Liver (tissue), 9 donors: ENCODE results near the gene CDH13. TPM values are rescaled to one million over a fixed set of nuclear protein-coding genes. Genes with fewer than 3 reads are reported as not detected.

Experiments
- DNase-seq: peaks from one replicate; pipeline ENCODE4 v3.0.0-alpha.2; 2017; ENCODE audit warnings: low spot score
- H3K27ac ChIP-seq, 2 donors: one replicate each; pipeline ENCODE4 v1.7.0; 2013; ENCODE audit warnings: inconsistent platforms in 2 of 2, low read length in 2 of 2, control low read depth in 1 of 2, low read depth in 1 of 2, mild to moderate bottlenecking in 1 of 2
- H3K27me3 ChIP-seq, 4 donors: one replicate each; pipeline versions ENCODE4 v1.6.1 to v1.7.0; 2013; ENCODE audit warnings: low read length in 3 of 4, inconsistent platforms in 1 of 4, mild to moderate bottlenecking in 1 of 4, moderate library complexity in 1 of 4; ENCODE audit not compliant: control insufficient read depth in 4 of 4, insufficient read depth in 4 of 4
- H3K36me3 ChIP-seq, 4 donors: one replicate each; pipeline versions ENCODE4 v1.6.1 to v1.7.0; 2013; ENCODE audit warnings: low read length in 3 of 4, mild to moderate bottlenecking in 3 of 4, low read depth in 1 of 4, moderate library complexity in 1 of 4; ENCODE audit not compliant: control insufficient read depth in 4 of 4, insufficient read depth in 3 of 4
- H3K4me1 ChIP-seq, 4 donors: one replicate each; pipeline versions ENCODE4 v1.6.1 to v1.7.0; 2013; ENCODE audit warnings: low read length in 3 of 4, mild to moderate bottlenecking in 3 of 4, moderate library complexity in 1 of 4; ENCODE audit not compliant: control insufficient read depth in 4 of 4, insufficient read depth in 4 of 4
- H3K4me3 ChIP-seq, 3 donors: one replicate each; pipeline versions ENCODE4 v1.6.1 to v1.7.0; 2013; ENCODE audit warnings: low read length in 3 of 3, control low read depth in 1 of 3, low read depth in 1 of 3, mild to moderate bottlenecking in 1 of 3
- H3K9ac ChIP-seq, 2 donors: one replicate each; pipeline ENCODE4 v1.7.0; 2013; ENCODE audit warnings: low read length in 2 of 2, mild to moderate bottlenecking in 2 of 2, moderate library complexity in 2 of 2, control low read depth in 1 of 2, low read depth in 1 of 2
- H3K9me3 ChIP-seq, 4 donors: one replicate each; pipeline versions ENCODE4 v1.6.1 to v1.7.0; 2013; ENCODE audit warnings: low read length in 3 of 4; ENCODE audit not compliant: control insufficient read depth in 4 of 4
- CTCF ChIP-seq: fragments of 150-350 bp; IDR thresholded peaks from 2 replicates; pipeline ENCODE4 v1.5.1; 2017; ENCODE audit warnings: improper control_type of control experiment, low read depth, low read length; ENCODE audit not compliant: missing input control
- EGR1 ChIP-seq, 2 donors: IDR thresholded peaks; 2 replicates each; pipeline ENCODE4 v1.6.1; 2016 to 2018; ENCODE audit warnings: antibody characterized with exemption in 2 of 2, low read depth in 2 of 2
- FOXA1 ChIP-seq: IDR thresholded peaks from 2 replicates; pipeline ENCODE4 v1.6.1; 2016; ENCODE audit warnings: antibody characterized with exemption
- FOXA2 ChIP-seq: IDR thresholded peaks from 2 replicates; pipeline ENCODE4 v1.6.1; 2016; ENCODE audit warnings: antibody characterized with exemption
- GABPA ChIP-seq, 2 donors: IDR thresholded peaks in 1 of 2; conservative IDR thresholded peaks in 1 of 2; 2 replicates each; pipeline ENCODE4 v1.6.1; 2016; ENCODE audit warnings: antibody characterized with exemption in 2 of 2, mild to moderate bottlenecking in 1 of 2, moderate library complexity in 1 of 2
- HNF4A ChIP-seq, 2 donors: conservative IDR thresholded peaks; 2 replicates each; pipeline ENCODE4 v1.6.1; 2016; ENCODE audit warnings: antibody characterized with exemption in 2 of 2, mild to moderate bottlenecking in 2 of 2
- HNF4G ChIP-seq: IDR thresholded peaks from 2 replicates; pipeline ENCODE4 v1.6.1; 2016; ENCODE audit warnings: antibody characterized with exemption
- JUND ChIP-seq, 2 donors: IDR thresholded peaks; 2 replicates each; pipeline ENCODE4 v1.6.1; 2016; ENCODE audit warnings: antibody characterized with exemption in 2 of 2
- MAX ChIP-seq: IDR thresholded peaks from 2 replicates; pipeline ENCODE4 v1.6.1; 2016; ENCODE audit warnings: antibody characterized with exemption
- NR2F2 ChIP-seq: IDR thresholded peaks from 2 replicates; pipeline ENCODE4 v1.6.1; 2016; ENCODE audit warnings: antibody characterized with exemption
- RAD21 ChIP-seq, 2 donors: IDR thresholded peaks; 2 replicates each; pipeline ENCODE4 v1.6.1; 2016; ENCODE audit warnings: antibody characterized with exemption in 2 of 2, mild to moderate bottlenecking in 2 of 2
- RXRA ChIP-seq, 2 donors: IDR thresholded peaks; 2 replicates each; pipeline ENCODE4 v1.6.1; 2017 to 2018; ENCODE audit warnings: antibody characterized with exemption in 2 of 2, mild to moderate bottlenecking in 1 of 2
- SP1 ChIP-seq: IDR thresholded peaks from 2 replicates; pipeline ENCODE4 v1.6.1; 2018; ENCODE audit warnings: antibody characterized with exemption, mild to moderate bottlenecking
- TAF1 ChIP-seq: conservative IDR thresholded peaks from 2 replicates; pipeline ENCODE4 v1.6.1; 2016; ENCODE audit warnings: antibody characterized with exemption, mild to moderate bottlenecking
- YY1 ChIP-seq: IDR thresholded peaks from 2 replicates; pipeline ENCODE4 v1.6.1; 2016; ENCODE audit warnings: antibody characterized with exemption, mild to moderate bottlenecking
- WGBS: extraction: QIAGEN DNeasy Blood & Tissue Kit; methylation state at CpG from one replicate; pipeline ENCODE4 v1.1.7; 2013; 5-methylcytosine and 5-hydroxymethylcytosine counted together
- polyA plus RNA-seq, 2 donors: library from polyadenylated mRNA; stranded (reverse) in 1 of 2; unstranded in 1 of 2; fragments of 200-250 nt in 1 of 2; fragments of >200 nt in 1 of 2; fragmentation: Nextera tagmentation in 1 of 2; extraction: Ambion mirVana in 1 of 2; gene quantifications; one replicate each; pipeline versions ENCODE4 v1.2.1 to v1.2.3, GENCODE V29; 2013 to 2015
- total RNA-seq, 2 donors: library from RNA; depleted of rRNA; stranded (reverse); fragments of >200 nt; gene quantifications; one replicate each; pipeline ENCODE4 v1.2.3, GENCODE V29; 2014
- TF ChIP-seq, protein P1 (sequence below): IDR thresholded peaks from 2 replicates; pipeline ENCODE4 v1.6.1; 2016; ENCODE audit warnings: antibody characterized with exemption
- TF ChIP-seq, protein P2 (sequence below): IDR thresholded peaks from 2 replicates; pipeline ENCODE4 v1.6.1; 2016; ENCODE audit warnings: antibody characterized with exemption
- TF ChIP-seq, protein P3 (sequence below): IDR thresholded peaks from 2 replicates; pipeline ENCODE4 v1.6.1; 2016; ENCODE audit warnings: antibody characterized with exemption, mild to moderate bottlenecking
- donor health status: healthy.
- donor health status: healthy.
- donor health status: healthy.
- donor health status: healthy.
- donor health status: healthy.

Gene CDH13
- total and polyA plus RNA-seq, 4 donors: 0.21 to 1.5 (median 0.58) TPM

GRCh38 chr16:82993415-82993814, 366.6 kb downstream of the CDH13 start:
- Histone ChIP-seq H3K9ac (no peak overlapping the region), H3K27me3 (no peaks in the 10 kb centered on the region), H3K4me1 (no peaks in the 10 kb centered on the region), H3K4me3 (no peak overlapping the region), H3K36me3 (no peaks in the 10 kb centered on the region), H3K27ac (no peak overlapping the region), H3K9me3 (no peaks in the 10 kb centered on the region)
- TF ChIP-seq HNF4A (conservative IDR thresholded peaks at IDR 0.05): no peak
- TF ChIP-seq, protein P1, sequence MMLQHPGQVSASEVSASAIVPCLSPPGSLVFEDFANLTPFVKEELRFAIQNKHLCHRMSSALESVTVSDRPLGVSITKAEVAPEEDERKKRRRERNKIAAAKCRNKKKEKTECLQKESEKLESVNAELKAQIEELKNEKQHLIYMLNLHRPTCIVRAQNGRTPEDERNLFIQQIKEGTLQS: no peak
- TF ChIP-seq, protein P2, sequence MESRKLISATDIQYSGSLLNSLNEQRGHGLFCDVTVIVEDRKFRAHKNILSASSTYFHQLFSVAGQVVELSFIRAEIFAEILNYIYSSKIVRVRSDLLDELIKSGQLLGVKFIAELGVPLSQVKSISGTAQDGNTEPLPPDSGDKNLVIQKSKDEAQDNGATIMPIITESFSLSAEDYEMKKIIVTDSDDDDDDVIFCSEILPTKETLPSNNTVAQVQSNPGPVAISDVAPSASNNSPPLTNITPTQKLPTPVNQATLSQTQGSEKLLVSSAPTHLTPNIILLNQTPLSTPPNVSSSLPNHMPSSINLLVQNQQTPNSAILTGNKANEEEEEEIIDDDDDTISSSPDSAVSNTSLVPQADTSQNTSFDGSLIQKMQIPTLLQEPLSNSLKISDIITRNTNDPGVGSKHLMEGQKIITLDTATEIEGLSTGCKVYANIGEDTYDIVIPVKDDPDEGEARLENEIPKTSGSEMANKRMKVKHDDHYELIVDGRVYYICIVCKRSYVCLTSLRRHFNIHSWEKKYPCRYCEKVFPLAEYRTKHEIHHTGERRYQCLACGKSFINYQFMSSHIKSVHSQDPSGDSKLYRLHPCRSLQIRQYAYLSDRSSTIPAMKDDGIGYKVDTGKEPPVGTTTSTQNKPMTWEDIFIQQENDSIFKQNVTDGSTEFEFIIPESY: no peak
- TF ChIP-seq RAD21 (IDR thresholded peaks at IDR 0.05): no peak
- no peak for TF ChIP-seq YY1
- no peak for TF ChIP-seq TAF1
- TF ChIP-seq CTCF: no peak
- no peak for TF ChIP-seq EGR1 (IDR thresholded peaks at IDR 0.05; ENCODE audit: low read depth in 2 of 2)
- TF ChIP-seq GABPA (IDR thresholded peaks at IDR 0.05 in 1 of 2, conservative IDR thresholded peaks at IDR 0.05 in 1 of 2): no peak
- TF ChIP-seq JUND (IDR thresholded peaks at IDR 0.05): no peak
- TF ChIP-seq NR2F2: no peak
- TF ChIP-seq, protein P3, sequence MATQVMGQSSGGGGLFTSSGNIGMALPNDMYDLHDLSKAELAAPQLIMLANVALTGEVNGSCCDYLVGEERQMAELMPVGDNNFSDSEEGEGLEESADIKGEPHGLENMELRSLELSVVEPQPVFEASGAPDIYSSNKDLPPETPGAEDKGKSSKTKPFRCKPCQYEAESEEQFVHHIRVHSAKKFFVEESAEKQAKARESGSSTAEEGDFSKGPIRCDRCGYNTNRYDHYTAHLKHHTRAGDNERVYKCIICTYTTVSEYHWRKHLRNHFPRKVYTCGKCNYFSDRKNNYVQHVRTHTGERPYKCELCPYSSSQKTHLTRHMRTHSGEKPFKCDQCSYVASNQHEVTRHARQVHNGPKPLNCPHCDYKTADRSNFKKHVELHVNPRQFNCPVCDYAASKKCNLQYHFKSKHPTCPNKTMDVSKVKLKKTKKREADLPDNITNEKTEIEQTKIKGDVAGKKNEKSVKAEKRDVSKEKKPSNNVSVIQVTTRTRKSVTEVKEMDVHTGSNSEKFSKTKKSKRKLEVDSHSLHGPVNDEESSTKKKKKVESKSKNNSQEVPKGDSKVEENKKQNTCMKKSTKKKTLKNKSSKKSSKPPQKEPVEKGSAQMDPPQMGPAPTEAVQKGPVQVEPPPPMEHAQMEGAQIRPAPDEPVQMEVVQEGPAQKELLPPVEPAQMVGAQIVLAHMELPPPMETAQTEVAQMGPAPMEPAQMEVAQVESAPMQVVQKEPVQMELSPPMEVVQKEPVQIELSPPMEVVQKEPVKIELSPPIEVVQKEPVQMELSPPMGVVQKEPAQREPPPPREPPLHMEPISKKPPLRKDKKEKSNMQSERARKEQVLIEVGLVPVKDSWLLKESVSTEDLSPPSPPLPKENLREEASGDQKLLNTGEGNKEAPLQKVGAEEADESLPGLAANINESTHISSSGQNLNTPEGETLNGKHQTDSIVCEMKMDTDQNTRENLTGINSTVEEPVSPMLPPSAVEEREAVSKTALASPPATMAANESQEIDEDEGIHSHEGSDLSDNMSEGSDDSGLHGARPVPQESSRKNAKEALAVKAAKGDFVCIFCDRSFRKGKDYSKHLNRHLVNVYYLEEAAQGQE: no peak
- TF ChIP-seq HNF4G: no peak
- no peak for TF ChIP-seq RXRA (IDR thresholded peaks at IDR 0.05)
- TF ChIP-seq FOXA1: no peak
- TF ChIP-seq SP1: no peak
- no peak for TF ChIP-seq MAX
- TF ChIP-seq FOXA2: no peak
- no peak for DNase-seq
- 80% methylated on average over 5 of the region's 5 CpGs for WGBS
